Muscle of back (tissue), 13 donors: ENCODE measurements around the gene IFNK. TPM values are rescaled to one million over a fixed set of nuclear protein-coding genes. Genes with fewer than 3 reads are reported as not detected.
"Not testable (repeated sequence)": the region's sequence is repeated elsewhere in the genome, so short reads cannot be mapped to it uniquely, and the experiment has no call there.

Experiments used
- DNase-seq, 3 donors: peaks; one replicate each; pipeline versions ENCODE4 v3.0.0 to v3.0.0-alpha.2; 2013
- long read RNA-seq, 9 donors: transcript quantifications; one replicate each; lab custom pipeline, GENCODE V29; 2026
- polyA plus RNA-seq, 10 donors: library from polyadenylated mRNA; unstranded; fragments of 120-200 nt; gene quantifications; one replicate each; pipeline ENCODE4 v1.2.1, GENCODE V29; 2013; ENCODE audit not compliant: insufficient read length in 10 of 10

The IFNK gene
- polyA plus RNA-seq = not detected
- long read RNA-seq, donor 1 = 0 reads
- long read RNA-seq, donor 2 = 0 reads
- long read RNA-seq, donor 3 = 0 reads
- long read RNA-seq, donor 4 = 0 reads
- long read RNA-seq, donor 5 = 0 reads
- long read RNA-seq, donor 6 = 0 reads
- long read RNA-seq, donor 7 = 0 reads
- long read RNA-seq, donor 8 = 0 reads
- long read RNA-seq, donor 9 = 0 reads

GRCh38 chr9:27524236-27524635 is at the start of gene IFNK:
TSS of gene IFNK (plus strand) at chr9:27524290. CDS start at chr9:27524337, 47 bp downstream.
- no peak for DNase-seq

GRCh38 chr9:27474305-27474704 is 49.8 kb upstream of the IFNK start:
- no peak for DNase-seq

DNA sequence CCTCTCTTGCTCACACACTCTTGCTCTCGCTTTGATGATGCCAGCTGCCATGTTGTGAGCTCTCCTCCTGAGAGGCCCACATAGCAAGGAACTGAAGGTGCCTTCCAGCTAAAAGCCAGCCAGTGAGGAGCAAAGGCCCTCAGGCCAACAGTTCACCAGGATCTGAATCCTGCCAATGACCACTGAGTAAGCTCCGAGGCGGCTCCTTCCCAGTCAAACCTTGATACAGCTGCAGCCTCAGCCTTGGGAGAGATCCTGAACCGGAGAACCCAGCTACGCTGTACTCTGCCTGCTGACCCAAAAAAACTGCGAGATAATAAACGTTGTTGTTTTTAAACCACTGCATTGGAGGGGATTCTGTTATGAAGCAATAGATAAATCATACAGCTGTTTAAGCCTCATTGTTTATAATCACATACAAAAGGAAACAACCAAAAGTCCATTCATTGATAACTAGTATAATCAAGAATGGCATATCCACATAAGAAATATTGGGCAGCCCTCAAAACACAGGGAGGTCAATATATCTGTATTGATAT is 49.0 kb upstream of the IFNK start:
- DNase-seq = no peak

DNA sequence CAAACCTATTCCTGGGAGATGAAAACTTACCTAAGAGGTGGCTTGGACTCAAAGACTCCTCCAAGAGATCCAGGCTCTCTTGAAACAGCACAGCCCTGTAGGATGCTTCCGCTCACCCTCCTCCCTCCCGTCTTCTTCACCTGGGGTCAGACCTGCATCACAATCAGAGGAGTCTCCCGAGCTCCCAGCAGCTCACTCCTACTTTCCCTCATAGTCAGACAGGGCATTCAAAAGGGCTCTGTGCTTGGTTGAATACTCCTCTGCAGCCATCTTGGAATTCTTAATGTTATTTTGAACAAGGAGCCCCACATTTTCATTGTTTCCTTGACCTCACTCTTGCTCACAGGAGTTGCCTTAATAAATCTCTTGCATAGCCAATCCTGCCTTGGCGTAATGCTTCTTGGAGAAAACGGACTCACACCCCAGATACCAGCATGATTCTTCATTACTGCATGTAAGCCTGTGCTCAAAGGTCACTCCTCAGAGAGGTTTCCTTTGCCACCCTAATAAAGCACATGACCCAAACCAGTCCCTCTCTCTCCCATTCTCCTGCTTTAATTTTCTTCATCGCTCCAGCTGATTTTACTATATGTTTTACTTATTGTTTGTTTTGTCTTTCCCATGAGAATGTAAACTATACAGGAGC is 47.1 kb upstream of the IFNK start:
- DNase-seq = no peak

- no peak for DNase-seq
Measured at GRCh38 chr9:27478322-27478721, 45.8 kb upstream of the IFNK start.

- DNase-seq = no peak
Measured at GRCh38 chr9:27482709-27483108, 41.4 kb upstream of the IFNK start.

DNA sequence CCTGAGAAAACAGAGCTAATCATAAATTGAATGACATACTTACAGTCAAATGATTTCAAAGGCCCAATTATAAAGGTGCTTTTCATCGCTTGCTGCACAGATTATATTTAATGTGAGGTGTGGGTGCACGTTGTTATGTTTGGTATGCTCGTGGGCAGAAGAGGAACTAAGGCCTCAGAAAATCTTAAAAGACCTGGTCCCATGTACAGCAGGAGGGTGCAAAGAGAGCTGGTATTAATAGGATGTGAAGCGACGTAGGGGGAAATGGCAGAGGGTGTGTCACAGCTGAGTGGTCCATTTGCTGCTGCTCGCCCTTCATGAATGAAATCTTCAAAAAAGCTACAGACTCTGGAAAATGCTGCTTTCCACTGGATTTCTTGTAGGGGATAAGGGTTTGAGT is 40.5 kb upstream of the IFNK start:
- DNase-seq = no peak

DNA sequence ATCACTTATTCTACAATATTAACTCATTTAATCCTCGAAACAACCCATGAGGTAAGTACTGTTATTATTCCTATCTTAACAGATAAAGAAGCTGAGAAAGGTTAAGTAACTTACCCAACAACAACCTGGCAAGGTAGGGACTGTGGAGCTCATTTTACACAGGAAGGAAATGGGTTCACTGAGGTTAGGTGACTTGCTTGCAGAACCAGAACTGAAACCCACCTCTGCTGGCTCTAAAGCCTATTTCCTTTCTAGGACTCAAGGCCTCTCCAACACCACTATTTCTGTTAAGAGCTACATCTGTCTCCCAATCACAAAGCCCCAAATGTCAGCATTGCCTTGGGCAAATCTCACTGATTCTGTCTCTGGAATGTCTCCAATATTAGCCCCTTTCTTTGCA is 38.9 kb upstream of the IFNK start:
- no peak for DNase-seq

DNA sequence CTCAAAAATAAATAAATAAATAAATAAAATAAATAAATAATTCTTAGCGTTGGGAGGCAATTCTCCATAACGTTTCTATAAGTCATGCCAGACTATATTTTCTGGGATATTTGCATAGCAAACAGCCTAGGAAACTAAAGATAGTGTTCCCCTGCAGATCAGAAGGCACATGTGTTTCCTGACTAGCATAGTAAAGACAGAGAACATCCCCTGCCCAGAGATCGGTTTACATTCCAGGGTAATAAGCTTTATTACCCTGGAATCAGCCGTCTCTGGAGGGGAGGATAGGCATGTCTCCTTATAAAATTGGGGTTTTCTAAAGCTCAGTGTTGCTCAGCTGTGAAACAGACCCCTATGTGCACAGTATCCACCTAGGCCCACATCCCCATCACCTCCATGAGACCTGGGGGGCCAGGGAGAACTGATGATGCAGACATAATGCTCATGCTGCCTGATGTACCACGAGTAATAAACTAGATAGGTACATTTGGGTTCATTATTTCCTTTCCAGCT is 36.9 kb upstream of the IFNK start:
- DNase-seq = no peak

DNA sequence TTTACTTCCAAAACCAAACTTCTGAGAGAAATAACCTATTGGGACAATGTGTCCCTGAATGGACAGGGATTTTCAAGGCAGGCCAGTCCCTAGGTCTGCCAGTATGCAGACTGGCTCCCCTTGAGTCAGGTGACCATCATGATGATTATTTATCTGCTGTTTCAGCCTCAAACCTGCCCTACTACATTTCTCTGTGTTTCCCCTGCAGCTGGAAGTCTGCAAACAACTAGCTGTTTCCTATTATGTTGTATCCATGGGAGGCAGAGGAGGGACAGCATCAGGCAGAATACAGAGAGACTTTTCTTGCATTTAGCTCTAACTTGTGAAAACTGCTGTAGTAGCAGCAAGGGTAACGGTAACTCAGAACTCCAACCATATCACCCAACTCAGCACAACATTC is 36.2 kb upstream of the IFNK start:
- DNase-seq = no peak

- DNase-seq = no peak
Measured at GRCh38 chr9:27489087-27489876, 34.8 kb upstream of the IFNK start.

GRCh38 chr9:27491154-27491553 is 32.9 kb upstream of the IFNK start:
- no peak for DNase-seq

GRCh38 chr9:27495480-27496134 is 28.5 kb upstream of the IFNK start:
- no peak for DNase-seq

GRCh38 chr9:27496135-27496504 is 28.0 kb upstream of the IFNK start:
- no peak for DNase-seq

- no peak for DNase-seq
Measured at GRCh38 chr9:27497883-27498417, 26.1 kb upstream of the IFNK start.

GRCh38 chr9:27499451-27499850 is 24.6 kb upstream of the IFNK start:
- DNase-seq = no peak

DNA sequence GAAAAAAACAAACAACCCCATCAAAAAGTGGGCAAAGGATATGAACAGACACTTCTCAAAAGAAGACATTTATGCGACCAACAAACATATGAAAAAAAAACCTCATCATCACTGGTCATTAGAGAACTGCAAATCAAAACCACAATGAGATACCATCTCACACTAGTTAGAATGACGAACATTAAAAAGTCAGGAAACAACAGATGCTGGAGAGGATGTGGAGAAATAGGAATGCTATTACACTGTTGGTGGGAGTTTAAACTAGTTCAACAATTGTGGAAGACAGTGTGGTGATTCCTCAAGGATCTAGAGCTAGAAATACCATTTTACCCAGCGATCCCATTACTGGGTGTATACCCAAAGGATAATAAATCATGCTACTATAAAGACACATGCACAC is 23.2 kb upstream of the IFNK start:
- DNase-seq = not testable (repeated sequence)

DNA sequence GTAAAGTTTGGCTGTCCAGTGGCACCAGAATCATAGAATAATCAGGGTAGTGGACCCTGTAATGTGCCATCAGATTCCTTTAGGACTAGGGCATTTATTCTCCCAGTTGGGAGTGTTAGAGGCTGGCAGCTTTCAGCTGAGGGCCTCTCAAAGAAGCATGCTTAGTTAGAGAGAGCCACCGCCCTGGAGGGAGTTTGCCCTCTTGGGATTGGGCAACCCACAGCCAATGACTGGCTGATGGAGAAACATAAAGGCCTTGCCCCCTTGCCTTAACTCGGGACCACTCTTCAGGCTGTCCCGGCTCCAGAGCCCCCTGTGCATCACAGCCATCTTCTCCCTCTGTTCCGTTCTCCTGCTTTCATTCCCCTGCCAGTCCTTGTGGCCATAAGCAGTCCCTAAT is 20.5 kb upstream of the IFNK start:
- DNase-seq = no peak

GRCh38 chr9:27504259-27504658 is 19.8 kb upstream of the IFNK start:
- no peak for DNase-seq

GRCh38 chr9:27505744-27506161 is 18.3 kb upstream of the IFNK start:
- DNase-seq = no peak

- DNase-seq = no peak
Measured at GRCh38 chr9:27506981-27507380, 17.1 kb upstream of the IFNK start.

DNA sequence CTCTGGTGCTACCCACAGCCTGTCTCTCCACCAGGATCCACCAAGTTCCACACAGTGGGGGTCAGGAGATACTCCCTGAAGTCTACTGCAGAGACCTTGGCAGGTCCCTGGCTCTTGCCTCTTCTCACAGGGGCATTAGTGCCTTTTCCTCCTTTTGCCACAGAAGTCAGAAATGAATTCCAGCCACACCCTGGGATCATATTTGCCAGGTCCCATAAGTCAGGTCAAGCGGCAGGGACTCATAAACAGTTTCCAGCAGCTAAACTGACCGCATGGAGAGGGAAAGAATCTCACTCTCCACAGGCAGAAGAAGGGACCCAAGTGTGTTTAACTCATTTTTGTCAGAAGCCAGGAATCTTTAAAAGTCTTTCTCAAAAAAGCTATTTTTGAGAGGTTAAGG is 13.3 kb upstream of the IFNK start:
- no peak for DNase-seq
